DMS114 treated with DMSO at 0.1 percent for 48 hours (cell line): ENCODE results near the gene LHFPL2.

Experiments used
- DNase-seq: peaks from one replicate; lab custom pipeline; 2025; ENCODE audit not compliant: unreplicated experiment; lab: John Stamatoyannopoulos, UW

Gene LHFPL2

GRCh38 chr5:78527054-78527859 is 121.3 kb downstream of the LHFPL2 start:
- no peak for DNase-seq

- DNase-seq: no peak
These were observed 122.5 kb downstream of the LHFPL2 start for GRCh38 chr5:78526049-78526525.

GRCh38 chr5:78523314-78524193 is 125.0 kb downstream of the LHFPL2 start:
- DNase-seq: no peak

GRCh38 chr5:78522476-78523260 is 125.9 kb downstream of the LHFPL2 start:
- no peak for DNase-seq

DNA sequence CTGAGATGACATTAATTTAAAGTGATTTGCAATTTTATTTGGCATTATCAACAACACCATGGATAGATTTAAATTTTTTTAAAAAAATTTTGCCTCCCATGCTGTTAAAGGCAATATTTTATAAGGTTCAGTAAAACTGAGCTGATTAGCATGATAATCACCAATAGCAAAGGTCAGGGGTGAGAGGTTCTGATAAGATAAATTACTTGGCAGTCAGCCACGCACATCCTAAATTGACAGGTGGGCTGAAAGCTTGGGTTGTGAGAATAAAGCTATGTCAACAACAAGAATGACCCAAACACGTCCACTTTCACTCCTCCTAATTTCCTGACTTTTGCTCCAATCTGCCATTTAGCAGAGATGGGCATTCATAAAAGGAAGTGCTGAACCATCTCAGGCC is 127.1 kb downstream of the LHFPL2 start:
- no peak for DNase-seq

DNA sequence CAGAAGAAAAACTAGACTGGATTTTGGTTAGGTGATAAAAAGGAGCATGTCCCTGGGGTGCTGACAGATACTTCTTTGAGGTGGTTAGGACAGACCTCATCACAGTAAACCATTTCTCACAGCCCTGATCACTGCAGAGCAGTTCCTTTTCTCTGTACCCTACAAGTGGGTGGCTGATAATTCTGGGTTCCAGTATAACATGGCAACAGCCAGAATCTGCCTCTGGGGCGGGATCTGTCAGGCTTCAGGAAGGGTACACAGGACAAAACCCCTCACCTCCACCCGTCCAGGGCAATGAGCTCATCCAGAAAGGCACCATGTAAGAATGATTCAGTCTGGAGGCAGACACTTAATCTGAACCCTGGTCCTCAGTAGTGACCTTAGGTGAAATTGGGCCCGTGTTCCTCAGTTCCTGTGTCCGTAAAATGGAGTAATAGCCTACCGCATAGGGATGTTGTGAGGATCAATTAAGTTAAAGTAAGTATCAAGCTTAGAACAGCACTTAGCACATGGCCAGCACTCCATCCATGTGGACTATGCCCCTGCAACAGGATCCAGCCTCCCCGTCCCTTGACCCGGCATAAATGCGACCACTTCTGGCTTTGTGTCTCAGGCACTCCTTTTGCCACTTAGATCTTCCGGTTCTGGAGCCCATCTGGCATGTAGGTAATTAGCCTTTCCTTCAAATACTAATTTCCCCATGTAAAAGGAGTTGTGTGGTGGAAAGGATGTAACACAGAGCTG is 129.2 kb downstream of the LHFPL2 start:
- DNase-seq: no peak

DNA sequence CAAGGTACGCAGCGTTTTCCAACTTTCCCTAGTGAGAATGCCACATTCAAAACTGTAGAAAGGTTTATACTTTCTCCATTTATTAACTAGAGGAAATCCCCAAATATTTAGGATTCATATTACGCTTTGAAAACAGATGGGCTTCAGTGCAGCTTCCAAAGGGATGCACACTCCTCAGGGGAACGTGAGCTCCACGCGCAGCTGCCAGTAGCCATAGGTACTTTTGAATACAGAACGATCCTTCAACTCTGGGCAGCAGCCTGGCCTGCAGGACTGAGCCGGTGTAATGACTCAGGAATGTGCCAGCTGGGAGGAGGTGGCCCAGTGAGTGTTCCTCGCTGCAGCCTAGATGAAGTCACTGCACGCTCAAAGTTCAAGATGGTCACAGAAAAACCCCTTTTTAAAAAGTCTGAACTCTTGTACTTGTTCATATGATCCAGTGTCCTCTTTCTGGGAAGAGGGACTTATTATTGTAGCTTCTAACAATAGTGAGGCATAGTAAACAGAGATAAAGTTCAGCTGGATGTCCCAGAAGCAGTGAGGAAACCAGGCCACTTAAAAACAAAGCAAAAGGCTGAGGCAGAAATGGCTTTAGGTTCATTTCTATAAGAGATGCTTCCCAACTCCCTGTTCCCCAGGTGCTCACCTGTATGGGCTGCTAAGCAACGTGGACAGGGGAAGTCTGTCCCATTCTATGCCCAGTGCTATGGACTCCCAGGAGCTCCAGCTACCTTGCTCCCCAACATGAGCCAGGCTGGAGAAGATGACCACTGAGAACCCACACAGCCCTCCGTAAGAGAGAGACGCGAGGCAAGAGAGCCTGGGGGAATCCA is 130.0 kb downstream of the LHFPL2 start:
- no peak for DNase-seq

GRCh38 chr5:78515670-78516069 is 132.9 kb downstream of the LHFPL2 start:
- no peak for DNase-seq

- no peak for DNase-seq
These were observed 133.9 kb downstream of the LHFPL2 start for GRCh38 chr5:78514427-78515330.

- no peak for DNase-seq
These were observed 135.1 kb downstream of the LHFPL2 start for GRCh38 chr5:78513441-78513840.

- no peak for DNase-seq
These were observed 136.1 kb downstream of the LHFPL2 start for GRCh38 chr5:78512435-78512834.

GRCh38 chr5:78511121-78511906 is 137.3 kb downstream of the LHFPL2 start:
- no peak for DNase-seq

DNA sequence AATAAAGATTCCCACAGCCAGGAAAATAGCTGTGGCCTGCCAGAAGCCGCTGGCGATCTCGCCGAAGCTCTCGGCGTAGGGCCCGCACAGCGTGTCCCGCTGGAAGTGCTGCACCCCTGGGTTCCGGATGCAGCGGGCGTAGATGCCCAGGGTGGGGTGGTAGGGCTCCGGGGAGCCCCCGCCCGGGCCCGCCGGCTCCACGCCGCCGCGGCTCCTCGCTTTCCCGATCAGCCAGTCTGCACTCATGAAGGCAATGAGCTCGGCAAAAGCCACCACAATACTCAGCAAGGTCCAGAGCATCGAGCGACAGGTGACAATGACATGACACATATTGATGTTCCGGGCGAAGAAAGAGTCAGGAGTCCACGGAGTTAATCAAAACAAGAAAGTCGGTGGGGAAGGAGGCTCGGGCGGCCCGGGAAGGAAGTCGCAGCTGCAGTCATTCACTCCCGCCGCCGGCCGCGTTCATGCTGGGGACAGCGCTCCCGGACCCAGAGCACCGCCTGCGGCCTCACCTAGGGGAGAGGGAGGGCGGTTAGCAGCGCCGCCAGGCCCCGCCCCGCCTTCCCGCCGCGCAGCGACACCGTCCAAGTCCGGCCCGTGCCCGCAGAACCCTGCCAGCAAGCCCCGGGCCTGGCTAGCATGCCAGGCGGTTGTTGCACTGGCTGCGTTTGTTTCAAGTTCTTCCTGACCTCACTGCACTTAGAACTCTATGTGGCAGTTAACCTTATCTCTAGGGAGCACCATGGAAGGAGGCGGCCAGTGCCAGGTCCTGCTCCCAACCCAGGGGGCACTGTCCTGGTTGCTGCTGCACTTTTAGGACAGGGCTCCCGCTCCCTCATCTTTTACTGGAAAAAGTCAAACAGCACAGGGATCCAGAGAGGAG is 138.4 kb downstream of the LHFPL2 start:
- DNase-seq: no peak

GRCh38 chr5:78509145-78509865 is 139.3 kb downstream of the LHFPL2 start:
- no peak for DNase-seq

DNA sequence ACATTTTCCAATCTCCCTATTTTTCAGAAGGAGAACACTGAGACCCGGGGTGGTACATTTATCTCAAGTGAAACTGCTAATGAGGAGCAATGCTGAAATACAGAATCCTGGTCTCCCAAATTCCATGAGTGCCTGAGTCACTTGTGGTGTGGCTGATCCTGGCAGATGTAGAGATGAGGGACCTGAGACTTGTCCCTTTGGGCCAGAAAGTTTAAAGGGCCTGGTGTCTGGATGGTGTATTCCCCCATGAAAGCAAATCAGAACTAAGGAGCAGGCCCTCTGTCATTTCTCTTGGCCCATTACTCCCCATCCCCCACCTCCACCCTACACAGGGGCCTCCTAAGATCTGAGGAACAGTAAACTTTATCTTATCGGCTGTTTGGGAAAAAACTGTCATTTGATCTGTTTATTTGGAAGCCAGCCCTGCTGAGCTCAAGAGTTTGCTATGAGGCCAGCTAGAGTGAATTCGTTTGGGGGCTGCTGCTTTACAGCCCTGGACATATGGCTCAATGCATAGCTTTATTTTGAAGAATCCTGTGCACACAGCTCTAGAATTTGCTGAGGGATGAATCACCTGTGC is 140.3 kb downstream of the LHFPL2 start:
- DNase-seq: no peak

- DNase-seq: no peak
These were observed 141.0 kb downstream of the LHFPL2 start for GRCh38 chr5:78507531-78507930.
